Activated naive CD8-positive, alpha-beta T cell treated with anti-CD3 and anti-CD28 coated beads, Interleukin-2, amount 10 ng/mL, durations not matched to agents 7 days and 5 days (primary cell): Measurements from ENCODE around the gene GYG1. TPM values are rescaled to one million over a fixed set of nuclear protein-coding genes. Genes with fewer than 3 reads are reported as not detected.

Source experiments
- ATAC-seq: fragments of 150-1000 bp; cut with Tn5 transposase; one replicate; pipeline ENCODE4 v1.10.0; 2021; ENCODE audit warnings: low read depth, moderate library complexity
- POLR2A ChIA-PET: fragments of 350-600 bp; sonication (Branson Sonifier 250); formaldehyde crosslinking; loops from one replicate; lab custom pipeline; 2021; ENCODE audit warnings: antibody characterized with exemption; lab: Charles Lee
- DNase-seq: peaks from one replicate; pipeline ENCODE4 v3.0.0; 2021
- H3K27ac Mint-ChIP-seq: one replicate; pipeline ENCODE4 v1.8.0; 2022; ENCODE audit warnings: mild to moderate bottlenecking, mixed read lengths
- H3K27me3 Mint-ChIP-seq: one replicate; pipeline ENCODE4 v1.8.0; 2022; ENCODE audit warnings: mild to moderate bottlenecking, moderate library complexity, mixed read lengths
- H3K36me3 Mint-ChIP-seq: one replicate; pipeline ENCODE4 v1.8.0; 2021; ENCODE audit warnings: mild to moderate bottlenecking, mixed read lengths
- H3K4me1 Mint-ChIP-seq: one replicate; pipeline ENCODE4 v1.8.0; 2021; ENCODE audit warnings: mixed read lengths
- H3K4me3 Mint-ChIP-seq: one replicate; pipeline ENCODE4 v1.8.0; 2022; ENCODE audit warnings: mild to moderate bottlenecking, moderate library complexity, mixed read lengths
- H3K9me3 Mint-ChIP-seq: one replicate; pipeline ENCODE4 v1.8.0; 2021; ENCODE audit warnings: mixed read lengths
- total RNA-seq, 2 experiments: library from RNA; stranded (reverse); gene quantifications; one replicate each; pipeline ENCODE4 v1.2.3, GENCODE V29; 2021

Gene GYG1
- total RNA-seq, 2 experiments from 2014 or later, result 48.6 to 49.3 TPM

- Mint-ChIP-seq H3K27ac (no peak overlapping the region), H3K27me3 (no peaks in the 10 kb centered on the region), H3K36me3 (peaks cover 57% of the 10 kb centered on the region), H3K4me1 (peaks cover 40% of the 10 kb centered on the region), H3K9me3 (no peaks in the 10 kb centered on the region), H3K4me3 (no peak overlapping the region)
- DNase-seq (no peak), ATAC-seq (no peak)
- POLR2A ChIA-PET, result no interaction called here
Observed at GRCh38 chr3:149013726-149014125, 22.4 kb downstream of the GYG1 start.

GRCh38 chr3:149015393-149015792, 24.1 kb downstream of the GYG1 start:
- ATAC-seq (no peak), DNase-seq (no peak)
- Mint-ChIP-seq H3K9me3 (no peaks in the 10 kb centered on the region), H3K4me3 (no peak overlapping the region), H3K36me3 (peaks cover 54% of the 10 kb centered on the region), H3K4me1 (peaks cover 30% of the 10 kb centered on the region), H3K27ac (peak overlapping the region; percentile 26), H3K27me3 (no peaks in the 10 kb centered on the region)
- POLR2A ChIA-PET, result no interaction called here

DNA sequence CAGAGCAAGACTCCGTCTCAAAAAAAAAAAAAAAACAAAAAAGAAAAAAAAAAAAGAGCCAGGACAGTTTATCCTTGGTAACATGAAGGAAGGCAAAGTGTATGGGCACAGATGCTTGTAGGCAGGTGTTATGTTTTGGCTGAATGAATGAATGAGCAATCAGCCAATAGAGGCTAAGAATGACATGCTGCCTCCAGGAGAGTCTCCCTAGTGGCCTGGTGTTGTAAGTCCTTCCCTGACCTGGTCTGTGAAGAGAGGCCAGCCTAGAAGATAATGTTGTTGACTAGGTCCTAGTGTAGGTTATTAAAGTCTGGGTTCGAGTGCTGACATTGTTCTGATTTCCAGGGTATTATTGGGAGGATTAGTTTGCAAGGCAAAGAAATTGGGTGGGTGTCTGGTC, 24.9 kb downstream of the GYG1 start:
- DNase-seq (no peak), ATAC-seq (no peak)
- Mint-ChIP-seq H3K9me3 (no peaks in the 10 kb centered on the region), H3K4me1 (peaks cover 23% of the 10 kb centered on the region), H3K4me3 (no peak overlapping the region), H3K27me3 (no peaks in the 10 kb centered on the region), H3K27ac (peak overlapping the region; percentile 63), H3K36me3 (peaks cover 53% of the 10 kb centered on the region)
- POLR2A ChIA-PET, result no interaction called here

- no peak for DNase-seq
- H3K4me1 Mint-ChIP-seq, result peaks cover 23% of the 10 kb centered on the region
- peaks cover 50% of the 10 kb centered on the region for H3K36me3 Mint-ChIP-seq
- ATAC-seq, result peak; percentile 36
- H3K9me3 Mint-ChIP-seq, result no peaks in the 10 kb centered on the region
- H3K27ac Mint-ChIP-seq, result peak overlapping the region; percentile 63
- H3K4me3 Mint-ChIP-seq, result no peak overlapping the region
- POLR2A ChIA-PET, result interaction anchor here (0.6 kb wide), 1 partner anchor 1529 kb away, joined by 3 read pairs; the partner anchor contains the start of gene SERP1
- H3K27me3 Mint-ChIP-seq, result no peaks in the 10 kb centered on the region
Observed at GRCh38 chr3:149016669-149017541, 25.6 kb downstream of the GYG1 start.

GRCh38 chr3:149018247-149018646, 26.9 kb downstream of the GYG1 start:
- H3K4me3 Mint-ChIP-seq, result no peak overlapping the region
- peak overlapping the region; percentile 72 for H3K27ac Mint-ChIP-seq
- no peak for DNase-seq
- peaks cover 23% of the 10 kb centered on the region for H3K4me1 Mint-ChIP-seq
- POLR2A ChIA-PET, result no interaction called here
- no peak for ATAC-seq
- no peaks in the 10 kb centered on the region for H3K27me3 Mint-ChIP-seq
- peaks cover 52% of the 10 kb centered on the region for H3K36me3 Mint-ChIP-seq
- no peaks in the 10 kb centered on the region for H3K9me3 Mint-ChIP-seq

DNA sequence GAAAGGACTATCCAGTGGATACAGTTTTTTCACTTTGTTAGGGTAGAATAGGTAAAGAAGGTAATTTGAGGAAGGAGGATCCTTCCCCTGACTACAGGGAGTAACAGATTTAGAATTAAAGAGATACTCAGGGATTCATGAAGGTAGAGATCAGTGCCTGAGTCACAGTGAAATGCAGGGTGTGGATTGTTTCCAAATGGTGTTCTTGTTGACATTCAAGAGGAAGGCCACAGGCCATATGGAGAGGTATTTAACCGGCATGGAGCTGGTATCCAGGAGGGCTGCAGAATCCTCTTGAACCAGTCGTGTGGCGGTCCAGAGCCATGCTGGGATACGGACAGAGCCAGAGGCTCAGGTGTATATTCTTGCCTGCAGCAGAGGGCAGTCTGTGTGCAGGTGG, 28.2 kb downstream of the GYG1 start:
- Mint-ChIP-seq H3K27me3 (no peaks in the 10 kb centered on the region), H3K36me3 (peaks cover 56% of the 10 kb centered on the region), H3K4me1 (peaks cover 23% of the 10 kb centered on the region), H3K27ac (no peak overlapping the region), H3K9me3 (peaks cover 5% of the 10 kb centered on the region), H3K4me3 (no peak overlapping the region)
- DNase-seq, result no peak
- POLR2A ChIA-PET, result no interaction called here
- no peak for ATAC-seq

DNA sequence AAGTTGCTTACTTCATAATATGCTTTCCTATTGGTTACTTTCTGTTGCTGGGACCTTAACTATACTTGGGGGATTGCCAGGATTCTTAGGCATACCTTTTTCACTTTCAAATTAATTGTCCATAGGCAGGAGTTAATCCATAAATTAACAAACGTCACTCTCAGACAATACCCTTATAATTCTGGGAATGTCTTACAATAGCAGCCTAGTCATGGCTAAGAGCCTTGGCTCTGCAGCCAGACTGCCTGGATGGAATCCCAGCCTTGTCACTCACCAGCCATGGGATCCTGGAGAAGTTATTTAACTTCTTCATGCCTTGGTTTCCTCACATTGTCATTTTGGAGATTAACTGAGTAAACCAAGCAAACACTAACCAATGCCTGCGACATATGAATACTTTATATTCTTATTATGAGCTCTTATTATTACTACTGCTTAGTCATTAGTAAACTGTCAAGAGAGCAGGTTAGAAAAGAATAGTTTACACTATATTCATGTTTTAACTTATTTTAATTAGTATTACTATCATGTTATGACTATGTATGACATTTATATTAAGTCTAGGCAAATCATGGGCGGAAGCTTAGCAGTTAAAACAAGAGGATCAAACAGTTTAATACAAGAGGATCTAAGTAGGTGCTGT, 29.0 kb downstream of the GYG1 start:
- no peak overlapping the region for H3K27ac Mint-ChIP-seq
- peaks cover 57% of the 10 kb centered on the region for H3K36me3 Mint-ChIP-seq
- peaks cover 8% of the 10 kb centered on the region for H3K9me3 Mint-ChIP-seq
- H3K27me3 Mint-ChIP-seq, result no peaks in the 10 kb centered on the region
- no peak for DNase-seq
- H3K4me3 Mint-ChIP-seq, result no peak overlapping the region
- H3K4me1 Mint-ChIP-seq, result peaks cover 20% of the 10 kb centered on the region
- POLR2A ChIA-PET, result no interaction called here
- ATAC-seq, result no peak

- ATAC-seq (no peak), DNase-seq (no peak)
- Mint-ChIP-seq H3K9me3 (peaks cover 8% of the 10 kb centered on the region), H3K4me1 (peaks cover 16% of the 10 kb centered on the region), H3K27ac (no peak overlapping the region), H3K36me3 (peaks cover 57% of the 10 kb centered on the region), H3K27me3 (no peaks in the 10 kb centered on the region), H3K4me3 (no peak overlapping the region)
- POLR2A ChIA-PET, result interaction anchor here (0.9 kb wide), 1 partner anchor 26 kb away, joined by 4 read pairs; no protein-coding TSS in a partner anchor
Observed at GRCh38 chr3:149020839-149021252, 29.5 kb downstream of the GYG1 start.

DNA sequence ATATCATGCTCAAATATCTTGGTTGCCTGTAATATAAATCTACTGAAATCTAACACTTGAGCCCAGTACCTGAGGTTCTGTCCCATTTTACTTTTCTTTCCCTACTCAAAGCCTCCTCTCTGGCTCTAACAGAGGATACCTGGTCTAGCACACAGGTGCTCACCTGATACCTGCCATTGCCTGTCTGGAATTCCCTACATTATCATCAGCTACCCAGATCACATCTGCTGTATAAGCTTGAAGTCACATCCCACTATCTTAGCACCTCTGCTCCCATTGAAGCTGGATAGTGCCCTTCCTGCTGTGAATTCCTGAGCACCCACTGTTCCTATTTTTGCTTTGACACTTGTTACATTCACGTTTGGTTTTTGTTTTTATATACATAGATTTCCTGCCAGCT, 30.5 kb downstream of the GYG1 start:
- ATAC-seq, result no peak
- POLR2A ChIA-PET, result interaction anchor here (0.6 to 0.9 kb wide), 2 partner anchors 27 to 52 kb away, joined by 3 to 4 read pairs; no protein-coding TSS in a partner anchor
- Mint-ChIP-seq H3K27ac (no peak overlapping the region), H3K36me3 (peaks cover 58% of the 10 kb centered on the region), H3K4me1 (peaks cover 10% of the 10 kb centered on the region), H3K9me3 (peaks cover 8% of the 10 kb centered on the region), H3K27me3 (no peaks in the 10 kb centered on the region), H3K4me3 (no peak overlapping the region)
- no peak for DNase-seq

DNA sequence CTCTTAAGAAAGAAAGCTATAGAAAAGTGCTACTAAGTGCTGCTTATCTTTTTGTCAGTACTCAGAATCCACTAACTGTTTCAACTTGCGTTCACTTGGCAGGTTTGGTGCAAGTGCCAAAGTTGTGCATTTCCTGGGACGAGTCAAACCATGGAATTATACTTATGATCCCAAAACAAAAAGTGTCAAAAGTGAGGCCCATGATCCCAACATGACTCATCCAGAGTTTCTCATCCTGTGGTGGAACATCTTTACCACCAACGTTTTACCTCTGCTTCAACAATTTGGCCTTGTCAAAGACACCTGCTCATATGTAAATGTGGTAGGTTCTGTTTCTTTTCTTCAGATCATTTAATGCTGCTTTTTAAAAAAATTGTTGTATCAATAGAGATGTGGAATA, 32.6 kb downstream of the GYG1 start:
- no peak for DNase-seq
- Mint-ChIP-seq H3K4me3 (no peak overlapping the region), H3K27me3 (no peaks in the 10 kb centered on the region), H3K36me3 (peaks cover 62% of the 10 kb centered on the region), H3K27ac (no peak overlapping the region), H3K4me1 (peaks cover 2% of the 10 kb centered on the region), H3K9me3 (peaks cover 8% of the 10 kb centered on the region)
- no peak for ATAC-seq
- POLR2A ChIA-PET, result no interaction called here

- no peak overlapping the region for H3K4me3 Mint-ChIP-seq
- peaks cover 50% of the 10 kb centered on the region for H3K36me3 Mint-ChIP-seq
- DNase-seq (no peak), ATAC-seq (no peak)
- POLR2A ChIA-PET, result interaction anchor here (1.4 kb wide), 1 partner anchor 35 kb away, joined by 3 read pairs; the partner anchor contains the start of gene GYG1
- peaks cover 1% of the 10 kb centered on the region for H3K4me1 Mint-ChIP-seq
- H3K27me3 Mint-ChIP-seq, result no peaks in the 10 kb centered on the region
- no peak overlapping the region for H3K27ac Mint-ChIP-seq
- H3K9me3 Mint-ChIP-seq, result peaks cover 8% of the 10 kb centered on the region
Observed at GRCh38 chr3:149026718-149027117, 35.4 kb downstream of the GYG1 start.

DNA sequence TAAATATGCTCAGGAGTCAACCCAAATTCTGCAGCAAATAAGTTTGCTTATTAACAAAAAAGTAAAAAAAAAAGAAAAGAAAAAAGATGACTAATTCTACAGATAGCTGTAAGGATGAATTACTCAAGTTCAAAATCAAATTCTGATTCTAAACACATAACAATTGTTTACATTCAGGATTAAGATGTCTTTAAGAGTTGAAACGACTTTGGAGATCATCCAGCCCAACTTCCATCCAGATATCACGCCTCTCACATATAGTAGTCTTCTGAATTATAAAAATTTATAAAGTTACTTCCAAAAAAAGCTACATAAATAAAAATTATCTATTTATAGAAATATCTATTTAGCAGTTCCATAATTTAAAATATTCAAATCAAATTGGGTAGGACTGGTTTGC, 39.8 kb downstream of the GYG1 start:
- H3K4me3 Mint-ChIP-seq, result no peak overlapping the region
- H3K27ac Mint-ChIP-seq, result no peak overlapping the region
- peaks cover 26% of the 10 kb centered on the region for H3K36me3 Mint-ChIP-seq
- H3K27me3 Mint-ChIP-seq, result no peaks in the 10 kb centered on the region
- no peaks in the 10 kb centered on the region for H3K9me3 Mint-ChIP-seq
- no peak for ATAC-seq
- no peaks in the 10 kb centered on the region for H3K4me1 Mint-ChIP-seq
- POLR2A ChIA-PET, result no interaction called here
- no peak for DNase-seq

DNA sequence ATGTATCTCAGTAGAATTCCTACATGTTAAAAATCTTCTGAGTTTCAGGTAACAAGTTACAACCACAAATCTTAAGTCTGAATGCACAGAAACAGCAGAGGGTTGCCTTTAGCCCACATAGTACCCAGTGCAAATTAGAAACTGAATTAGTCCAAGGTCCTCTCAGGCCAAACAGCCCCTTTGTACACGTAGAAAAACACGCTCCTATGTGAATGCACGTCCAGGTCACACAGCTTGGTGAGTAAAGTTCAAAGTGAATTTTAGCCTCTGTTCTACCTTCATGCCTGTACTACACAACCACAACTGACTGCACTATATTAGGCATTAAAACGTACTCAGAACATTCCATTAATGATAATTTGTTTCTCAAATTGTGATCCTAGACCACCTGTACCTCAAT, 46.3 kb downstream of the GYG1 start:
- Mint-ChIP-seq H3K9me3 (no peaks in the 10 kb centered on the region), H3K4me1 (peaks cover 7% of the 10 kb centered on the region), H3K4me3 (no peak overlapping the region), H3K27me3 (no peaks in the 10 kb centered on the region), H3K36me3 (peaks cover 26% of the 10 kb centered on the region), H3K27ac (no peak overlapping the region)
- POLR2A ChIA-PET, result no interaction called here
- DNase-seq (no peak), ATAC-seq (no peak)
